ENCODE data around the gene CAMK2B. TPM values are rescaled to one million over a fixed set of nuclear protein-coding genes. Genes with fewer than 3 reads are reported as not detected.
A peak's percentile ranks its signal among the peaks of the same experiment; 100 is the strongest.
"Not testable (repeated sequence)": the region's sequence is repeated elsewhere in the genome, so short reads cannot be mapped to it uniquely, and the experiment has no call there.

Gene CAMK2B
- total and polyA plus RNA-seq, 2 experiments from 2014 or later, result not detected

- Histone ChIP-seq H3K9me2 (ENCODE audit: insufficient read depth) (no peaks in the 10 kb centered on the region), H3K4me1 (ENCODE audit: insufficient read depth) (peaks cover 10% of the 10 kb centered on the region; the same call in 1 of the 2 replicates), H3K4me3 (peak within 1 kb of the TSS; percentile 97), H3K27me3 (ENCODE audit: insufficient read depth) (peaks cover 7% of the 10 kb centered on the region; the same call in 1 of the 2 replicates), H2AFZ (no peak within 1 kb of the TSS), H3K79me2 (replicated peaks; ENCODE audit: insufficient read depth) (peaks cover 43% of the 10 kb centered on the region), H3F3A (replicated peaks; ENCODE audit: low read depth) (no peaks in the 10 kb centered on the region), H4K20me1 (replicated peaks; ENCODE audit: insufficient read depth) (peaks cover 24% of the 10 kb centered on the region), H3K36me3 (ENCODE audit: insufficient read depth) (peaks cover 13% of the 10 kb centered on the region), H3K4me2 (peak within 1 kb of the TSS; percentile 100), H3K27ac (ENCODE audit: low read depth) (no peak within 1 kb of the TSS)
- TF ChIP-seq NANOG (IDR thresholded peaks at IDR 0.05; ENCODE audit: borderline replicate concordance) (no peak), POLR2AphosphoS5 (IDR thresholded peaks at IDR 0.05; ENCODE audit: low read depth) (peak; percentile 73), EZH2 (IDR thresholded peaks at IDR 0.05; ENCODE audit: low read depth, unreplicated experiment) (no peak), ETS1 (IDR thresholded peaks at IDR 0.05) (peak; percentile 81), CTCF (conservative IDR thresholded peaks at IDR 0.05; ENCODE audit: low read depth in 2 of 2) (peak; percentile 18 to 33; a peak in 3 of 4 replicates), REST (IDR thresholded peaks at IDR 0.05; ENCODE audit: unreplicated experiment) (no peak)
- TF ChIP-seq, protein P1, sequence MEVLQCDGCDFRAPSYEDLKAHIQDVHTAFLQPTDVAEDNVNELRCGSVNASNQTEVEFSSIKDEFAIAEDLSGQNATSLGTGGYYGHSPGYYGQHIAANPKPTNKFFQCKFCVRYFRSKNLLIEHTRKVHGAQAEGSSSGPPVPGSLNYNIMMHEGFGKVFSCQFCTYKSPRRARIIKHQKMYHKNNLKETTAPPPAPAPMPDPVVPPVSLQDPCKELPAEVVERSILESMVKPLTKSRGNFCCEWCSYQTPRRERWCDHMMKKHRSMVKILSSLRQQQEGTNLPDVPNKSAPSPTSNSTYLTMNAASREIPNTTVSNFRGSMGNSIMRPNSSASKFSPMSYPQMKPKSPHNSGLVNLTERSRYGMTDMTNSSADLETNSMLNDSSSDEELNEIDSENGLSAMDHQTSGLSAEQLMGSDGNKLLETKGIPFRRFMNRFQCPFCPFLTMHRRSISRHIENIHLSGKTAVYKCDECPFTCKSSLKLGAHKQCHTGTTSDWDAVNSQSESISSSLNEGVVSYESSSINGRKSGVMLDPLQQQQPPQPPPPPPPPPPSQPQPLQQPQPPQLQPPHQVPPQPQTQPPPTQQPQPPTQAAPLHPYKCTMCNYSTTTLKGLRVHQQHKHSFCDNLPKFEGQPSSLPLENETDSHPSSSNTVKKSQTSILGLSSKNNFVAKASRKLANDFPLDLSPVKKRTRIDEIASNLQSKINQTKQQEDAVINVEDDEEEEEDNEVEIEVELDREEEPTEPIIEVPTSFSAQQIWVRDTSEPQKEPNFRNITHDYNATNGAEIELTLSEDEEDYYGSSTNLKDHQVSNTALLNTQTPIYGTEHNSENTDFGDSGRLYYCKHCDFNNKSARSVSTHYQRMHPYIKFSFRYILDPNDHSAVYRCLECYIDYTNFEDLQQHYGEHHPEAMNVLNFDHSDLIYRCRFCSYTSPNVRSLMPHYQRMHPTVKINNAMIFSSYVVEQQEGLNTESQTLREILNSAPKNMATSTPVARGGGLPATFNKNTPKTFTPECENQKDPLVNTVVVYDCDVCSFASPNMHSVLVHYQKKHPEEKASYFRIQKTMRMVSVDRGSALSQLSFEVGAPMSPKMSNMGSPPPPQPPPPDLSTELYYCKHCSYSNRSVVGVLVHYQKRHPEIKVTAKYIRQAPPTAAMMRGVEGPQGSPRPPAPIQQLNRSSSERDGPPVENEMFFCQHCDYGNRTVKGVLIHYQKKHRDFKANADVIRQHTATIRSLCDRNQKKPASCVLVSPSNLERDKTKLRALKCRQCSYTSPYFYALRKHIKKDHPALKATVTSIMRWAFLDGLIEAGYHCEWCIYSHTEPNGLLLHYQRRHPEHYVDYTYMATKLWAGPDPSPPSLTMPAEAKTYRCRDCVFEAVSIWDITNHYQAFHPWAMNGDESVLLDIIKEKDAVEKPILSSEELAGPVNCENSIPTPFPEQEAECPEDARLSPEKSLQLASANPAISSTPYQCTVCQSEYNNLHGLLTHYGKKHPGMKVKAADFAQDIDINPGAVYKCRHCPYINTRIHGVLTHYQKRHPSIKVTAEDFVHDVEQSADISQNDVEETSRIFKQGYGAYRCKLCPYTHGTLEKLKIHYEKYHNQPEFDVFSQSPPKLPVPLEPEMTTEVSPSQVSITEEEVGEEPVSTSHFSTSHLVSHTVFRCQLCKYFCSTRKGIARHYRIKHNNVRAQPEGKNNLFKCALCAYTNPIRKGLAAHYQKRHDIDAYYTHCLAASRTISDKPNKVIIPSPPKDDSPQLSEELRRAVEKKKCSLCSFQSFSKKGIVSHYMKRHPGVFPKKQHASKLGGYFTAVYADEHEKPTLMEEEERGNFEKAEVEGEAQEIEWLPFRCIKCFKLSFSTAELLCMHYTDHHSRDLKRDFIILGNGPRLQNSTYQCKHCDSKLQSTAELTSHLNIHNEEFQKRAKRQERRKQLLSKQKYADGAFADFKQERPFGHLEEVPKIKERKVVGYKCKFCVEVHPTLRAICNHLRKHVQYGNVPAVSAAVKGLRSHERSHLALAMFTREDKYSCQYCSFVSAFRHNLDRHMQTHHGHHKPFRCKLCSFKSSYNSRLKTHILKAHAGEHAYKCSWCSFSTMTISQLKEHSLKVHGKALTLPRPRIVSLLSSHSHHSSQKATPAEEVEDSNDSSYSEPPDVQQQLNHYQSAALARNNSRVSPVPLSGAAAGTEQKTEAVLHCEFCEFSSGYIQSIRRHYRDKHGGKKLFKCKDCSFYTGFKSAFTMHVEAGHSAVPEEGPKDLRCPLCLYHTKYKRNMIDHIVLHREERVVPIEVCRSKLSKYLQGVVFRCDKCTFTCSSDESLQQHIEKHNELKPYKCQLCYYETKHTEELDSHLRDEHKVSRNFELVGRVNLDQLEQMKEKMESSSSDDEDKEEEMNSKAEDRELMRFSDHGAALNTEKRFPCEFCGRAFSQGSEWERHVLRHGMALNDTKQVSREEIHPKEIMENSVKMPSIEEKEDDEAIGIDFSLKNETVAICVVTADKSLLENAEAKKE (CRISPR knock-in tag; IDR thresholded peaks at IDR 0.05), result no peak
- Mint-ChIP-seq H3K4me1 (peaks cover 8% of the 10 kb centered on the region), H3K36me3 (ENCODE audit: low read depth) (peaks cover 10% of the 10 kb centered on the region), H3K27ac (peak within 1 kb of the TSS; percentile 46; the same call in 1 of the 2 replicates), H3K4me3 (peak within 1 kb of the TSS; percentile 85), H3K27me3 (ENCODE audit: insufficient read depth, low read depth, poor library complexity) (peaks cover 5% of the 10 kb centered on the region), H3K9me3 (no peaks in the 10 kb centered on the region)
- ATAC-seq (peak; percentile 99), DNase-seq (ENCODE audit: low spot score) (peak; percentile 98)
Observed at GRCh38 chr7:44200699-44201461, 124.5 kb downstream of the CAMK2B start, which contains the start of gene YKT6. TSS of gene YKT6 (plus strand) at chr7:44200978. CDS start at chr7:44201136, 158 bp downstream.

- H3K4me2 ChIP-seq; H3K4me3 Mint-ChIP-seq; DNase-seq (ENCODE audit: low spot score); H3K9me2 ChIP-seq (ENCODE audit: insufficient read depth); H3K4me1 Mint-ChIP-seq; H3K36me3 Mint-ChIP-seq (ENCODE audit: low read depth); H3K27ac ChIP-seq (ENCODE audit: low read depth); H3K27me3 Mint-ChIP-seq (ENCODE audit: insufficient read depth, low read depth, poor library complexity); H2AFZ ChIP-seq; H3K36me3 ChIP-seq (ENCODE audit: insufficient read depth); H3K27ac Mint-ChIP-seq; H3F3A ChIP-seq (replicated peaks; ENCODE audit: low read depth); H3K4me3 ChIP-seq; H3K9me3 Mint-ChIP-seq; ATAC-seq; H3K27me3 ChIP-seq (ENCODE audit: insufficient read depth): not testable (repeated sequence)
- Histone ChIP-seq H3K4me1 (ENCODE audit: insufficient read depth) (peaks cover 10% of the 10 kb centered on the region; the same call in 1 of the 2 replicates), H4K20me1 (replicated peaks; ENCODE audit: insufficient read depth) (peaks cover 24% of the 10 kb centered on the region), H3K79me2 (replicated peaks; ENCODE audit: insufficient read depth) (peaks cover 41% of the 10 kb centered on the region)
Observed at GRCh38 chr7:44200163-44200562, 125.2 kb downstream of the CAMK2B start.

Measured in GM23338 (cell line).